NCI-H2227 treated with DMSO at 0.1 percent for 48 hours (cell line): ENCODE data around the gene MMP27.
"Not testable (repeated sequence)": the region's sequence is repeated elsewhere in the genome, so short reads cannot be mapped to it uniquely, and the experiment has no call there.

Source experiments
- DNase-seq: peaks from one replicate; lab custom pipeline; 2025; lab: John Stamatoyannopoulos, UW

The MMP27 gene, protein sequence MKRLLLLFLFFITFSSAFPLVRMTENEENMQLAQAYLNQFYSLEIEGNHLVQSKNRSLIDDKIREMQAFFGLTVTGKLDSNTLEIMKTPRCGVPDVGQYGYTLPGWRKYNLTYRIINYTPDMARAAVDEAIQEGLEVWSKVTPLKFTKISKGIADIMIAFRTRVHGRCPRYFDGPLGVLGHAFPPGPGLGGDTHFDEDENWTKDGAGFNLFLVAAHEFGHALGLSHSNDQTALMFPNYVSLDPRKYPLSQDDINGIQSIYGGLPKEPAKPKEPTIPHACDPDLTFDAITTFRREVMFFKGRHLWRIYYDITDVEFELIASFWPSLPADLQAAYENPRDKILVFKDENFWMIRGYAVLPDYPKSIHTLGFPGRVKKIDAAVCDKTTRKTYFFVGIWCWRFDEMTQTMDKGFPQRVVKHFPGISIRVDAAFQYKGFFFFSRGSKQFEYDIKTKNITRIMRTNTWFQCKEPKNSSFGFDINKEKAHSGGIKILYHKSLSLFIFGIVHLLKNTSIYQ

DNA sequence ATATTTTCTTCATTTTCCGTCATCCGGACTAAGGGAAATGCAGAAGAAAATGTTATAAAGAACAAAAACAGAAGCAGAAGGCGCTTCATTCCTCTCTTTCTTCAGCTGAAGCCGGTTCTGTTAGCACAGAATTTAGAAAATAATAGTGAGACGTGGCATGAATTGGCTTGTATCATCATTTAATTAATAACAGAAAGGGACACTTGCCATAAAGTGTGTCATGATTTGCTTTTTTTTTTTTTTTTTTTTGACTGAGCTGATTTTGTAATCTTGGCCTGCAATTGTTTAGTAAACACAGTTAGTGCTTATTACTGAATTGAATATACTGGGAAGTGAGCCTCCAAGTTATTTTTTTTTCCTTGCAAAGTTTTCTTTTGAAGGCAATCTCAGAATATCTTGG is at the start of gene MMP27:
Gene MMP27 (minus strand): TSS at position 144 of the 400 bp plus-strand sequence. CDS start 55 bp downstream, at position 89.
- DNase-seq, result no peak

DNA sequence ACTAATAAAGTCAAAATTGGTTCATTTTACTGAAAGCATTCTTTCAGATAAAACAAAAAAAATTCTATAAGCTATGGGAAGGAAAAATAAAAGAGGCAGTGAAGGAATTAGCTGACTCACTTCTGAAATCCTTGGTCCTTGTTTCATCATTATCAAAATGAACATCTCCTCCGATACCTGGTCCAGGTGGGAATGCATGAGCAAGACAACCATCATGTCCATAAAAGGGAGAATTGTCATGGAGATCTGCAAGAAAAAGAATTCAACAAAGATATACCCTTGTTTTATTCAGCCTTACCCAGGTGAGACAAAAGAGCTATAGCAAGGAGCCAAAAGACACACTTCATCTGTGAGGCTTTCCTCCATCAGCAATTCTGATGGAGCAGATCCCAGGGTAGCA is 47.7 kb upstream of the MMP27 start:
- no peak for DNase-seq

DNA sequence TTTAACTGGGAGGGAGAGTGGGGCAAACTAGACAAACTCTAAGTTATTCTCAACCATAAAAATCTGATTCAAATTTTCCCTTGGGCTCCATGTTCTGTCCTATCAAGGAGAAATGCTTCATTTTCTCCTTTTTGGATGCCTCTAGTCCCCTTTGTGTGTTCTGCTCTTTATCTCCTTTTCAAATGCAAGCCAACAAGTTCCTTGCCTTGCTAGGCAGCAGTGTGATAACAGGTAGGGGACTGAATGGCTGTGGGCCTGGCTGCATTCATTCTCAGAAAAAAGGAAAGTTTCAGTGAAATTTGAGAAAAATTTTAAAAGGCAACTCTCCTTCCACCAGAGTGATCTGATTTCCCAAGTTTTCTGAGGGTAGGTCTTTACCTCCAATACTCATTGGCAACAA is 46.1 kb upstream of the MMP27 start:
- no peak for DNase-seq

DNA sequence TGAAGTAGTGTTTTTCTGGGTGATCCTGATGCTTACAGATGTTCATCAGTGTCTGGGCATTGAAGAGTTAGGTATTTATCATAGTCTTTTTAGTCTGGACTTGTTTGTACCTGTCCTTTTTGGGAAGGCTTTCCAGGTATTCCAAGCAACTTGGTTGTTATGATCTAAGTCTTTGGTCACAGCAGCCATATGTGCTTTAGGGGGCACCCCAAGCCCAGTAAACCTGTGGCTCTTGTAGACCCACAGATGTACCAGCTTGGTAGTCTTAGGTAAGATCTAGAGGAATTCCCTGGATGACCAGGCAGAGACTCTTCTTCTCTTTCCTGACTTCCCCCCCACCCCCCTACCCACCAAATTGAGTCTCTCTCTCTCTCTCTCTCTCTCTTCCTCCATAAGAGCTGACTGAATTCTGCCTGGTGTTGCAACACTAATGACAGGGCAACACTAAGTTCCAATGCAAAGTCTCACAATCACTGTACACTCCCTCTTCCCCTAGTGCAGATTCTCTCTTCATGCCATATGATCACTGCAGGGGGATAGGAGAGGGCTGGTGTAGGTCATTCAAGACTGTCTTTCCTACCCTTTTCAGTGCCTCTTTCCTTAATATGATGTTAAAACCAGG is 43.6 kb upstream of the MMP27 start:
- DNase-seq, result no peak

DNA sequence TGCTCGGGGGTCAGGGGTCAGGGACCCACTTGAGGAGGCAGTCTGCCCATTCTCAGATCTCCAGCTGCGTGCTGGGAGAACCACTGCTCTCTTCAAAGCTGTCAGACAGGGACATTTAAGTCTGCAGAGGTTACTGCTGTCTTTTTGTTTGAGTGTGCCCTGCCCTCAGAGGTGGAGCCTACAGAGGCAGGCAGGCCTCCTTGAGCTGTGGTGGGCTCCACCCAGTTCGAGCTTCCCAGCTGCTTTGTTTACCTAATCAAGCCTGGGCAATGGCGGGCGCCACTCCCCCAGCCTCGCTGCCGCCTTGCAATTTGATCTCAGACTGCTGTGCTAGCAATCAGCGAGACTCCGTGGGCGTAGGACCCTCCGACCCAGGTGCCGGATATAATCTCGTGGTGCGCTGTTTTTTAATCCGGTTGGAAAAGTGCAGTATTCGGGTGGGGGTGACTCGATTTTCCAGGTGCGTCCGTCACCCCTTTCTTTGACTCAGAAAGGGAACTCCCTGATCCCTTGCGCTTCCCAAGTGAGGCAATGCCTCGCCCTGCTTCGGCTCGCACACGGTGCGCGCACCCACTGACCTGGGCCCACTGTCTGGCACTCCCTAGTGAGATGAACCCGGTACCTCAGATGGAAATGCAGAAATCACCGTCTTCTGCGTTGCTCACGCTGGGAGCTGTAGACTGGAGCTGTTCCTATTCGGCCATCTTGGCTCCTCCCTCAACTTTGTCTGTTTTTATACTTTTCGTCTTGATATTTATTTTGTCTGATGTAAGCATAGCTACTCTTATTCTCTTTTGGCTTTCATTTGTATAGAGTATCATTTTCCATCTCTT is 41.4 kb upstream of the MMP27 start:
- not testable (repeated sequence) for DNase-seq

DNA sequence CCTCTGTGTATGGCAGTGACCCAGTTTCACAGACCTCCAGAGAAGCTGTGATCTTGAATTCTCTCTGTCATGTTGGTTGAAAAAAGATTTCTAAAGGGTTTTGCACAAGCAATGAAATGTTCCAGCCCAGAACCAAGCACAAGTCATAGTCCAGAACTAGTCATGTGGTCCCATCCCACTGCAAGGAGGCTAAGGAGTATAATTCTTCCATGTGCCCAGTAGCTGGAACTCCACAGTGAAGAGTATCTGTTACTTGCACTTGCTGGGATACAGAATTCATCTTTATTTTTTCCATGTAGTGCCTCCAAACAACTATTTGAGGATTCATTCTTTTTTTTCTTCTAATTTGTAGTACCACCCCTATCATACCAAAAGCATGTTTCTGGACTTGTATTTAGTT is 29.1 kb upstream of the MMP27 start:
- no peak for DNase-seq

DNA sequence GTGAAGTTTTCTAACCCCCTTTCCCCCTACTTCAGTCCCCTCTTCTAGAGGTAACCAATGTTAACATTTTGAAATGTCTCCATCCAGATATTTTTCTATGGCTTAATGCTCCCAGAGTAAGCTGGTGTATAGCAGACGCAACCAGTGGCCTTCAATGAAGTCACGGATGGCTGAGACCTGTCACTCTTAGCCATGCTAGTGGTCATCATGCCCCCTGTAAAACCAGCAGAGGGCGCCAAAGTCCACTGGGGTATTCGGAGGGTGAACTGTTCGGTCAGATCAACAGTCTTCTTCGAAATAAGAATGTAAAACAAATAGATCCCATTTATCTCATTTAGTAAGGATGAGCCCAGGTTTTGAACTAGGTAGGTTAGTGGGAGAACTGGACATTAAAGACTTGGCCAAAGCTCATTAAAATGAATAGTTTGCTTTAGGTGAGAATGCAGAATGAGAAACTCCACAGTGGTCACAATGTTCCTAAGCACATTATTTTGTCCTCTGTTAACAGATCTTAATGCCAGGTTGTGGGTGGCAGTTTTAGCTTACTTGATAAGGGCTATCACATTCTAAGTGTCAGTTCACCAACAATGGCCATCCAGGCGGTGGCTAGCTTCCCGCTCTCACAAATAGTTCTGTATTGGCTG is 27.8 kb upstream of the MMP27 start:
- DNase-seq, result peak; percentile 4

DNA sequence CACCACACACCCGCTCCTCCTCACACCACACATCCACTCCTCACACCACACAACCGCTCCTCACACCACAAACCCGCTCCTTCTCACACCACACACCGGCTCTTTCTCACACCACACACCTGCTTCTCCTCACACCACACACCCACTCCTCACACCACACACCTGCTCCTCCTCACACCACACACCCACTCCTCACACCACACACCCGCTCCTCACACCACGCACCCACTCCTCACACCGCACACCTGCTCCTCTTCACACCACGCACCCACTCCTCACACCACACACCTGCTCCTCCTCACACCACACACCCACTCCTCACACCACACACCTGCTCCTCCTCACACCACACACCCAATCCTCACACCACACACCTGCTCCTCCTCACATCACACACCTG is 25.4 kb upstream of the MMP27 start:
- DNase-seq, result not testable (repeated sequence)

DNA sequence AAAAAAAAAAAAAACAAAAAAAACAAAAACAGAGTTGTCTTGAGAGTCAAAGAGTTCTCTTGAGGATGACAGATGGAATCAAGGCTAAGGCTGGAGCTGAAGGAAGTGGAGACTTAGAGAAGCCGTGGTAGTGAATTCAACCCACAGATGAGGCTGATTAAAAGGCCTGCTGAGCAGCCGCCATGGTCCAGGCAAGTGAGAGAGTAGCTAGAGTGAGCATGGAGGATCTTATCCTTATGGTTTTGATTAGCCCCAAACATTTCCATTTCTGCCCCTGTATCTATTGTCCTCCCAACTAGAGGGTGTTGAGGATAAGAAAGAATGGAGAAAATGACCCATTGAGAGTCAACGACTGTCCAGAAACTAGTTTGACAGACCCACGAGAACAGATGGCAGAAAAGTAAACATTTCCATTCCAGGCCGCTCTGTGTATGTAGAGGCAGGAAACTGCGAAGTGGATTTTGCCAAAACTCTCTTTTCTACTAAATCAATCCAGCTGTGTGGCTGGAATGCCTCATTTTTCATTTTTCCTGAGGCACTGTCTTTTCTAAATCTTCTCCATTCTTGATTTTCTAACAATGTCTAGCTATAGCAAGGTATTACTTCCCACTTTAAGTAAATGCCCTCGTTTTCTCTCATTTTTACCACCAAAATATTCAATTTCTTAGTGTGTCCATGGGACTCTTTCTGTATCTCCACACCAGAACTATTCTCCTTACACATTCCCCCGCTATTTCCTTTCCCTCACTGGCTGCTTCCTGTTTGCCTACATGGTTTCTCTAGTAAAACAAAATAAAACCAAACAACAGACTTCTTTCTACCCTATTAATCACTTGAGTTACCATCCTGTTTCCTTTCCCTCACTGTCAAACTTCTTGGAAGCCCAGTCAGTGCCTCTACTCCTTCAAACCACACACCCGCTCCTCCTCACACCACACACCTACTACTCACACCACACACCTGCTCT is 24.6 kb upstream of the MMP27 start:
- no peak for DNase-seq

DNA sequence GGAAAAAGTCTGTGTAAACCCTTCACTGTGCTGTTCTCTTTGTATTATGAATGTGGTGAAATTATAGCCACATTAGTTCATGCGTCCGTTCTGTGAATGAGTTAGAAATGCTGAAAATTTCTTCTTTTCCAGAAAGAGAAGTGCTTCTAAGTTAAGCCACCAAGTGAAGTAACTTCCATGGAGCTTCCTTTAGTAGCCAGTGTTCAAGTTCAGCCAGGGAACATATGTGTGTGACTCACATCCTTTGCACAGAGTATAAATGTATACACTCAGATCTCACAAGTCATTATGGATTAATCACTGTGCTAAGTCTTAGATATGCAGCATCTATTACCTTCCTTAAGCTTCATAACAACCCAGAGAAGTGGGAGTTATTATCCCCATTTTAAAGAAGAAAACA is 22.3 kb upstream of the MMP27 start:
- DNase-seq, result no peak

DNA sequence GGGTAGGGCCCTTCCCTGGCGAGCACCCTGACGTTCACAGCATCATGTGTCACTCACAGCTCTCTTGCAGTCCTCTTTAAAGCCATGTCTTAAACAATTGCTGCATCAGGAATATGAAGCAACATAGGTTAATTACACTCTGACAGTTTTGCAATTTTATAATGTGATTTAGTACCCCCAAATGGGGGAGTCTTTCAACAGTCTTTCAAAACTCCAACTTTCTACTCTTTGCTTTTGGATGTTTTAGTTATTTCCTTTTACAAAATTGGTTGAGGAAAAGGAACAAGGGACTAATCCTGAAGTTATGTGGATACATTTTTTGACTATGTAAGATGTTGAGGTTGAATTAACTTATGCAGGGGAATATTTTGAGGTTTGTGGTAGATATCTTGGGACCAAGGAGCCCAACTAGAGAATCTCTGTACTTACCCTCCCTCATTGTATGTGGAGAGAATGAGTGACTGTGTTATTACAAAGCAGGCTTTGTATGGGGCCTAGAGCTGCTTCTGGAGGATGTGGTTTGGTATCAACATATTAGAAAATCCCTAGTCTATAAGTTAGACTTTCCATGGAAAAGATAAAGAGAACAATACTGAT is 19.4 kb upstream of the MMP27 start, which contains the start of gene MMP8:
Gene MMP8 (minus strand): TSS at position 51 of the 597 bp plus-strand sequence. CDS start 99 bp downstream, outside the sequence.
- DNase-seq, result no peak

DNA sequence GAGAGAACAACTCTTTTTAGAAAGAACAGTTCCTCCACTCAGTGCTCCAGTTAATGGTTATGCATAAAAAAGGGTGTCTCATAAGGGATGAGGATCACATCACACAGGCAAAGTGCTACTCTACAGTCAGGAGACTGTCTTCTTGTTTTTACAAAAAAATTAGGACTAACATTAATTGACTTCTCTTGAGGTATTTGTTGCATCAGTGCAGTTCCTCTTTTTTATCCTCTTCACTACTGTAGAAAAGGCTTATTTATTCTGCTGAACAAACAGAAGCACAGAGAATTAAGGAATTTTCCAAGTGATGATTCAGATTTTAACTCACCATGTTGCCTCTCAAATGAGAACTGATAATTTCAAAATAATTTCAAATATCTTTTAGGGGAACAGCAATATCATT is 17.3 kb upstream of the MMP27 start:
- DNase-seq, result no peak

DNA sequence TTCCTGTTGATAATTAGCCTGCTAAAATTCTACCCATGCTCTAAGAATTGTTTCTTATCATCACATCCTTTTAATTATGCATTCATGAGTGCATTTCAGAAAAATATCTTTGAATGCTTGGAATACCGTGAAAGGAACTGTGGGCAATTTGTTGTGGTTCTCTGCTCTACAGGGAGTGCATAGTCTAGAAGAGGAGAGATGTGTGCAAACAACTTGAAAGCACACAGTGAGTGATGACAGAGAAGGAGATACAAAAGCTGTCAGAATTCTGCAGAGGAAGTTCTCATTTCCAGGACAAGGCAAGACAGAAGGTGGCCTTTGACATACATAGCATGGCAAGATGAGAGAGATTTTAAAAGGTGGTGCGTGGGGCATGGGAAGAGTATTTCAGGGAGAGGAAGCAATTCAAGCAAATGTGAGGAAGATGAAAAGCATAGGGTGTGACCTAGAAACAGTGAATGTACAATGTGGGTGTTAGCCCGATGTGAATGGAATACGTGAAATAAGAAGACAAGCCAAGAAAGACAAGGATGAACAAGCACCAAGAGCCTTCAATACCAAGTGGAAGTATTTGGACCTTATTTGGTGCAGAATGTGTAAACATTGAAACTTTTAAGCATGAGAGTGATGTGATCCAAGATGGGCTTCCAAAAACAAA is 14.2 kb upstream of the MMP27 start:
- DNase-seq, result no peak

DNA sequence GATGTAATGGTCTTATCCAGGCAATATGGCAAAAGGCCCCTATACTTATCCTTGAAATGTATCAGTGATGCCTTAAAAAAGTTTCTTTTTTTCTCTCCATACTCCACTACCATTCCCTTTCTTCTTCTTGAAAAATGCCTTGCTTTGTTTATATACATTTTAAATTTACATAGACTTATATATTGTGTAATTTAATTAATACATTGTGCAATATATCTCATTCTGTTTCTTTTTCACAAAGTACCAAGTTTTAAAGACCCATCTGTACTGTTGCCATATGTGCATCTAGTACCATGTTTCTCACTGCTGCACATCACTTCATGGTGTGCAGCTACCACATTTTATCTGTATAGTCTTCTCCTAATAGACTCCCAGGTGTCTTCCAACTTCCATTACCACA is 11.7 kb upstream of the MMP27 start:
- DNase-seq, result no peak

DNA sequence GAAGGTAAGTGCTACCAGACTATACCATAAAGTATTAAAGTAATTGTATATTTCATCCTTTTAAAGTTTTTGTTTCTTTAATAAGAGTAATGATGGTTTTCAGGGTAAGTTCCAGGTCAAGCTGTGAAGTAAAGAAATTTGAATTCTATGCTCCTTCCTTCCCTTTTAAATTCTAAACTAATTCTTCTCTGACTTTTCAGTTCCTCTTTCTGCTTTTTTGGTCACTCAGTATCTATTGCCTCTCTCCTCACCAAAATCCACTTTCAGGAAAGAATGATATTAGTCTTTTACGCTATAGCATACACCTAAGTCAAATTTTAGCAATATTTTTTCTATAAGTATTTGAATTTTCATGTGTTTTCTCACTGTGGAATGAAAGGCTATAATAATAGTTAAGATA is 11.0 kb upstream of the MMP27 start:
- DNase-seq, result no peak

DNA sequence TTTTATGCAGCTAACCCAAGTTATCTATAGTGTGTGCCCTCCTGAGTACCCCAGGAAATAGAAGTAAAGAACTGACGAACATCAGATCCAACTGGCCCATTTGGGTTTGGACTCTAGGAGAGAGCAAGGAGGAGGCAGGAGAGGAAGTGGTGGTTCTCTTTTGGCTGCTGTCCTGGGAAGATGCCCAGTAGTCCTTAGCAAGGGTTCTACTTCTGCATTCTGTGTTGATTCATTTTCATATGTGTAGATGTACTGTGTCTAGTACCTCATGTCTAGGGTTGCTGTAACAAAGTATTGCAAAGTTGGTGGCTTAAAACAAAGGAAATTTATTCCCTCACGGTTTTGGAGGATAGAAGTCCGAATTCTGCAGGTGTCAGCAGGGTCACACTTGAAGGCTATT is 6.6 kb upstream of the MMP27 start:
- no peak for DNase-seq

DNA sequence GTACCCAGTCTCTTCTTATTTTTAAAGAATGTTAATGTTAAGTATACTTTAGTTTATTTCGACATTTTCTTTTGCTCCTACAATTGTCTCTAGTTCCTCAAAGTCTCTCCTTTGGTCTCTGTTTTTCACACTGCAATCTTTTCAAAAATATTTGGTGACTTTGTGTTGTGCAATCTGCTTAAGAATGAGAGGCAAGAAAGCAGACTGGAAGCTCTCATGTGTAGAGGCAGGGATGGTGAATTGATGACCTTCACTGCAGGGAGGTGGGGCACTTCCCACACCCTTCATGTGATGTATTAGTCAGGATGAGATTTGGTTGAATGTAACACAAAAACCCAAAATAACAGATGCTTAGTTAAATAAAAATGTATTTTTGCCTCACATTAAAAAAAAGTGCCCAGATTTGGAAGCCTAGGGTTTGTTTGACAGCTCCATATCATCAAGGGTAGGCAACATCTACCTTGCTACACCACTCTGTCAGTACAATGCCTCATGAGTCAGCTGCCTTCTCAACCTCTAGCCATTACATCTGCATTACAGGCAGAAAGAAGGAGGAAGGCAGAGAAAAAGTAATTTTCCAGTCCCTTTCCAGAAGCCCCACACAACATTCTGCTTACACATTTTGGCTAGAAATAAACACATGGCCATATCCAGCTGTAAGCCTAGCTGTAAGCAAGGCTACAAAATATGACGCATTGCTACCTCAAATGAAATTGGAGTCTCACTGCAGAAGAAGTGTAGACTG is 3.8 kb upstream of the MMP27 start:
- no peak for DNase-seq

DNA sequence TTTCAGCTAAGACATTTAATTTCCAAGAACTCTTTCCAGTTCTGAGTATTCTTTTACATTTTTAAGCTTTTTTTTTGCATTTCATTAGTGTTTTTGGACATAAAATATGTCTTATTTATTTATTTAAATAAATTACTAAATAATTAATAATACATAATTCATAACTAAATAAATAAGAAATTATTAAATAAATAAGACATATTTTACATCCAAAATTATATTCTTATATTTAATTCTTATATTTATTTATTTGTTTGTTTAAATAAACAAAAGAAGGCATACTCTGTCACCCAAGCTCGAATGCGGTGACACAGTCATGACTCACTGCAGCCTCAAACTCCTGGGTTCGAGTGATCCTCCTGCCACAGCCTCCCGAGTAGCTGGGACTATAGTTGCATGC is 3.1 kb upstream of the MMP27 start:
- DNase-seq, result no peak

DNA sequence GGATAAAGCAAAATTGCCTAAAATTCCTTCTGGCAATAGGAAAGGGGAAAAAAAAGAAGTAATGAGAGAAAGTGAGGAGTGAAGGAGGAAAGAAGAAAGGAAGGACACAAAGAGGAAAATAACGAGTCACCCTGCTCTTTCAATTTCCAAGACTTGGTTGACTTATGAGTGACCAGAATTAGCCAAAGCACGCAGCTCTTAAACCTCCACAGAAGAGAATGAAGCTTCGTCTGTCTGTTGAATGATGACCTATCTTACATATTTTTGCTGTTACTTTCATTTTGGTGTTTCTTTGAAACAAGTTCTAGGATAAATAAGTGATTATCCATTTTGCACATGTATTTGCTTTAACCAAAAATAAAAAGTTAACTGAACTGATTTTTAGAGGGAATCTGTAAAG is 728 bp downstream of the MMP27 start:
- DNase-seq, result no peak
